NCI-H1092 (cell line): ENCODE results near the gene SLC6A13.
"Not testable (repeated sequence)": the region's sequence is repeated elsewhere in the genome, so short reads cannot be mapped to it uniquely, and the experiment has no call there.

Source experiments
- DNase-seq: peaks from one replicate; lab custom pipeline; 2025; lab: John Stamatoyannopoulos, UW

Gene SLC6A13

GRCh38 chr12:233615-233968 lies 29.0 kb downstream of the SLC6A13 start:
- no peak for DNase-seq

- DNase-seq, result peak; percentile 75
Observed at GRCh38 chr12:232731-233614, 29.7 kb downstream of the SLC6A13 start.

- peak; percentile 89 for DNase-seq
Observed at GRCh38 chr12:230925-231671, 31.5 kb downstream of the SLC6A13 start.

- DNase-seq, result no peak
Observed at GRCh38 chr12:229441-230191, 33.0 kb downstream of the SLC6A13 start.

GRCh38 chr12:228846-229200 lies 33.8 kb downstream of the SLC6A13 start:
- DNase-seq, result no peak

- no peak for DNase-seq
Observed at GRCh38 chr12:227923-228845, 34.5 kb downstream of the SLC6A13 start.

GRCh38 chr12:227286-227915 lies 35.2 kb downstream of the SLC6A13 start:
- DNase-seq, result no peak

- DNase-seq, result no peak
Observed at GRCh38 chr12:226401-226800, 36.2 kb downstream of the SLC6A13 start.

- DNase-seq, result no peak
Observed at GRCh38 chr12:225012-225411, 37.6 kb downstream of the SLC6A13 start.

GRCh38 chr12:224330-224729 lies 38.3 kb downstream of the SLC6A13 start:
- no peak for DNase-seq

GRCh38 chr12:223841-224240 lies 38.8 kb downstream of the SLC6A13 start:
- no peak for DNase-seq

- DNase-seq, result no peak
Observed at GRCh38 chr12:221736-222135, 40.9 kb downstream of the SLC6A13 start.

GRCh38 chr12:220946-221550 lies 41.6 kb downstream of the SLC6A13 start:
- no peak for DNase-seq

- DNase-seq, result no peak
Observed at GRCh38 chr12:220491-220890, 42.1 kb downstream of the SLC6A13 start.

GRCh38 chr12:219891-220352 lies 42.7 kb downstream of the SLC6A13 start:
- DNase-seq, result peak; percentile 74

GRCh38 chr12:218728-219590 lies 43.7 kb downstream of the SLC6A13 start:
- no peak for DNase-seq

GRCh38 chr12:218221-218620 lies 44.4 kb downstream of the SLC6A13 start:
- DNase-seq, result no peak

- not testable (repeated sequence) for DNase-seq
Observed at GRCh38 chr12:217029-217428, 45.6 kb downstream of the SLC6A13 start.

GRCh38 chr12:215116-215515 lies 47.5 kb downstream of the SLC6A13 start:
- DNase-seq, result no peak
